Measurements from ENCODE around the gene VDAC2. TPM values are rescaled to one million over a fixed set of nuclear protein-coding genes. Genes with fewer than 3 reads are reported as not detected.

The VDAC2 gene
- total RNA-seq, 1 experiment from 2014 or later, result 328 TPM

GRCh38 chr10:75265856-75266255 lies 55.3 kb downstream of the VDAC2 start:
- ChIA-PET POLR2A (ENCODE audit: low non-redundant PET) (interaction anchor here (0.6 kb wide), 1 partner anchor 9 kb away, joined by 5 read pairs; no protein-coding TSS in a partner anchor), CTCF (no interaction called here)
- H3K27me3 ChIP-seq (replicated peaks; ENCODE audit: insufficient read depth, low read depth, low read length, poor library complexity), result peaks cover 7% of the 10 kb centered on the region
- no peaks in the 10 kb centered on the region for H3K4me1 ChIP-seq (ENCODE audit: insufficient read depth, low read length, poor library complexity, severe bottlenecking)
- H3K4me3 ChIP-seq (ENCODE audit: low read depth, low read length, poor library complexity, severe bottlenecking), result no peak overlapping the region
- DNase-seq (ENCODE audit: low spot score), result no peak
- intact Hi-C loops (cut with micrococcal nuclease; ENCODE audit: unreplicated experiment), result no loop called here
- TF ChIP-seq EZH2 (IDR thresholded peaks at IDR 0.05; ENCODE audit: borderline replicate concordance, low read depth, low read length, poor library complexity, severe bottlenecking) (no peak), CTCF (conservative IDR thresholded peaks at IDR 0.05; ENCODE audit: low read depth, low read length) (no peak)
- H3K27ac ChIP-seq (ENCODE audit: low read depth, low read length, poor library complexity, severe bottlenecking), result no peak overlapping the region
- no peaks in the 10 kb centered on the region for H3K36me3 ChIP-seq (ENCODE audit: insufficient read depth, low read length, poor library complexity, severe bottlenecking)
- BruUV-seq (replicated peaks), result no TSS peak
- H3K9me3 ChIP-seq (ENCODE audit: low read depth, low read length, poor library complexity, severe bottlenecking), result no peaks in the 10 kb centered on the region

GRCh38 chr10:75266945-75267344 lies 56.3 kb downstream of the VDAC2 start:
- no TSS peak for BruUV-seq (replicated peaks)
- H3K4me3 ChIP-seq (ENCODE audit: low read depth, low read length, poor library complexity, severe bottlenecking), result no peak overlapping the region
- DNase-seq (ENCODE audit: low spot score), result no peak
- TF ChIP-seq CTCF (conservative IDR thresholded peaks at IDR 0.05; ENCODE audit: low read depth, low read length), result no peak
- no peak for TF ChIP-seq EZH2 (IDR thresholded peaks at IDR 0.05; ENCODE audit: borderline replicate concordance, low read depth, low read length, poor library complexity, severe bottlenecking)
- ChIA-PET POLR2A (ENCODE audit: low non-redundant PET) (interaction anchor here (0.6 kb wide), 1 partner anchor 1162 kb away, joined by 6 read pairs; no protein-coding TSS in a partner anchor), CTCF (no interaction called here)
- no peaks in the 10 kb centered on the region for H3K4me1 ChIP-seq (ENCODE audit: insufficient read depth, low read length, poor library complexity, severe bottlenecking)
- H3K36me3 ChIP-seq (ENCODE audit: insufficient read depth, low read length, poor library complexity, severe bottlenecking), result no peaks in the 10 kb centered on the region
- H3K27ac ChIP-seq (ENCODE audit: low read depth, low read length, poor library complexity, severe bottlenecking), result no peak overlapping the region
- H3K27me3 ChIP-seq (replicated peaks; ENCODE audit: insufficient read depth, low read depth, low read length, poor library complexity), result peaks cover 4% of the 10 kb centered on the region
- intact Hi-C loops (cut with micrococcal nuclease; ENCODE audit: unreplicated experiment), result no loop called here
- H3K9me3 ChIP-seq (ENCODE audit: low read depth, low read length, poor library complexity, severe bottlenecking), result no peaks in the 10 kb centered on the region

GRCh38 chr10:75269605-75270004 lies 59.0 kb downstream of the VDAC2 start:
- Histone ChIP-seq H3K9me3 (ENCODE audit: low read depth, low read length, poor library complexity, severe bottlenecking) (no peaks in the 10 kb centered on the region), H3K4me3 (ENCODE audit: low read depth, low read length, poor library complexity, severe bottlenecking) (no peak overlapping the region), H3K36me3 (ENCODE audit: insufficient read depth, low read length, poor library complexity, severe bottlenecking) (no peaks in the 10 kb centered on the region), H3K4me1 (ENCODE audit: insufficient read depth, low read length, poor library complexity, severe bottlenecking) (no peaks in the 10 kb centered on the region), H3K27me3 (replicated peaks; ENCODE audit: insufficient read depth, low read depth, low read length, poor library complexity) (no peaks in the 10 kb centered on the region), H3K27ac (ENCODE audit: low read depth, low read length, poor library complexity, severe bottlenecking) (no peak overlapping the region)
- POLR2A ChIA-PET (ENCODE audit: low non-redundant PET), result no interaction called here
- intact Hi-C loops (cut with micrococcal nuclease; ENCODE audit: unreplicated experiment), result no loop called here
- BruUV-seq (replicated peaks), result no TSS peak
- CTCF ChIA-PET, result no interaction called here
- no peak for DNase-seq (ENCODE audit: low spot score)
- TF ChIP-seq EZH2 (IDR thresholded peaks at IDR 0.05; ENCODE audit: borderline replicate concordance, low read depth, low read length, poor library complexity, severe bottlenecking) (no peak), CTCF (conservative IDR thresholded peaks at IDR 0.05; ENCODE audit: low read depth, low read length) (no peak)
